ENCODE results near the gene BATF3.
A peak's percentile ranks its signal among the peaks of the same experiment; 100 is the strongest.
"Not testable (repeated sequence)": the region's sequence is repeated elsewhere in the genome, so short reads cannot be mapped to it uniquely, and the experiment has no call there.

BATF3 gene, protein sequence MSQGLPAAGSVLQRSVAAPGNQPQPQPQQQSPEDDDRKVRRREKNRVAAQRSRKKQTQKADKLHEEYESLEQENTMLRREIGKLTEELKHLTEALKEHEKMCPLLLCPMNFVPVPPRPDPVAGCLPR

GRCh38 chr1:212699625-212700222 lies at the start of gene BATF3:
Gene BATF3, minus strand, starts transcription at chr1:212699840. Its CDS starts 78 bp downstream, at chr1:212699762.
- Histone ChIP-seq H3K9me3 (ENCODE audit: control insufficient read depth, insufficient read depth, low read length) (no peaks in the 10 kb centered on the region), H3K4me3 (ENCODE audit: low read depth, low read length) (peak within 1 kb of the TSS; percentile 54), H3K4me1 (ENCODE audit: control insufficient read depth, insufficient read depth, low read length) (no peaks in the 10 kb centered on the region), H3K9ac (ENCODE audit: low read depth, low read length) (no peak within 1 kb of the TSS), H3K36me3 (ENCODE audit: control insufficient read depth, insufficient read depth, low read length) (no peaks in the 10 kb centered on the region), H3K27me3 (ENCODE audit: control insufficient read depth, insufficient read depth, low read length) (peaks cover 77% of the 10 kb centered on the region)

DNA sequence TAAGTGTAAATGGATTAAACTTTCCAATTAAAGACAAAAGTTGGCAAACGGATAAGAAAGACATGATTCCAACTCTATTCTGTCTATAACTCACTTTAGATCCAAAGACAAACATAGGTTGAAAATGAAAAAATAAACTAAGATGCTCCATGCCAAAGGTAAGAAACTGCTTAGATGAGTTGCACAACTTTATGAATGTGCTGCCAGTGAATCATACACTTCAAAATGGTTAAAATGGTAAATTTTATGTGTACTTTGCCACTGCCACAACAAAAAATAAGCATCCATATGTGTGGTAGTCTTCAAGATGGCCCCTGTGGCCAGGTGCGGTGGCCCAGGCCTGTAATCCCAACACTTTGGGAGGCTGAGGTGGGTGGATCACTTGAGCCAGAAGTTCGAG lies 46.9 kb upstream of the BATF3 start:
- no peaks in the 10 kb centered on the region for H3K9me3 ChIP-seq (ENCODE audit: control insufficient read depth, insufficient read depth, low read length)
- H3K4me3 ChIP-seq (ENCODE audit: low read depth, low read length) = no peak overlapping the region
- no peak overlapping the region for H3K9ac ChIP-seq (ENCODE audit: low read depth, low read length)
- peaks cover 3% of the 10 kb centered on the region for H3K4me1 ChIP-seq (ENCODE audit: control insufficient read depth, insufficient read depth, low read length)
- H3K36me3 ChIP-seq (ENCODE audit: control insufficient read depth, insufficient read depth, low read length) = no peaks in the 10 kb centered on the region
- no peaks in the 10 kb centered on the region for H3K27me3 ChIP-seq (ENCODE audit: control insufficient read depth, insufficient read depth, low read length)

GRCh38 chr1:212745303-212745702 lies 45.7 kb upstream of the BATF3 start:
- no peaks in the 10 kb centered on the region for H3K27me3 ChIP-seq (ENCODE audit: control insufficient read depth, insufficient read depth, low read length)
- no peaks in the 10 kb centered on the region for H3K36me3 ChIP-seq (ENCODE audit: control insufficient read depth, insufficient read depth, low read length)
- peaks cover 3% of the 10 kb centered on the region for H3K4me1 ChIP-seq (ENCODE audit: control insufficient read depth, insufficient read depth, low read length)
- H3K9me3 ChIP-seq (ENCODE audit: control insufficient read depth, insufficient read depth, low read length) = no peaks in the 10 kb centered on the region
- no peak overlapping the region for H3K9ac ChIP-seq (ENCODE audit: low read depth, low read length)
- H3K4me3 ChIP-seq (ENCODE audit: low read depth, low read length) = no peak overlapping the region

DNA sequence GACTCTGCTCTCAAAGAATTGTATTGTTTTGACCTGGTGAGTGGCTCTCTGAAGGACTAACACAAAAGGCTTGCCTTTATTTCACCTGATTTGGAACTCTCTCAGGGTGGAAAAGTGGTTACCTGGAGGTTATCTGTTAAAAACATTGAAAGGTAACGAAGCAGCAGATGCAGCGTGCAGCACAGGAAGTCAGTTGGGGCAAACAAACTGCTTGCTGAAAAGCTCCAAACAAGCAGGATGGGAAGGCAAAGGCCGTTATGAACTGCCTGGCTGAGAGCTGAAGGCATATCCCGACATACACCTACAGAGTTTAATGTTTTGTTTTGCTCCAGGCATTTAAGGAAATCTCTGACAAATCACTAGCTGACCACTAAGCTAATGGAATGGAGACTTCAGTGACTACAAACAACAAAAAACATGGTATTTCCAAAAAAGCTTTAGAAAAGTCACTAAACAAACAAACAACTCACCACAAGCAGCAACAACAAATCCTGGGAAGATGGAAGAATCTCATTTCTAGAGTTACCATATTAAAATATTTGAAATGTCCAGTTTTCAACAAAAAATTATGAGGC lies 44.3 kb upstream of the BATF3 start:
- Histone ChIP-seq H3K36me3 (ENCODE audit: control insufficient read depth, insufficient read depth, low read length) (no peaks in the 10 kb centered on the region), H3K27me3 (ENCODE audit: control insufficient read depth, insufficient read depth, low read length) (no peaks in the 10 kb centered on the region), H3K4me3 (ENCODE audit: low read depth, low read length) (no peak overlapping the region), H3K4me1 (ENCODE audit: control insufficient read depth, insufficient read depth, low read length) (no peaks in the 10 kb centered on the region), H3K9ac (ENCODE audit: low read depth, low read length) (no peak overlapping the region), H3K9me3 (ENCODE audit: control insufficient read depth, insufficient read depth, low read length) (no peaks in the 10 kb centered on the region)

- H3K27me3 ChIP-seq (ENCODE audit: control insufficient read depth, insufficient read depth, low read length) = no peaks in the 10 kb centered on the region
- H3K4me1 ChIP-seq (ENCODE audit: control insufficient read depth, insufficient read depth, low read length) = no peaks in the 10 kb centered on the region
- H3K36me3 ChIP-seq (ENCODE audit: control insufficient read depth, insufficient read depth, low read length) = no peaks in the 10 kb centered on the region
- H3K9me3 ChIP-seq (ENCODE audit: control insufficient read depth, insufficient read depth, low read length) = no peaks in the 10 kb centered on the region
- H3K4me3 ChIP-seq (ENCODE audit: low read depth, low read length) = no peak overlapping the region
- H3K9ac ChIP-seq (ENCODE audit: low read depth, low read length) = no peak overlapping the region
Observed at GRCh38 chr1:212738330-212738729, 38.7 kb upstream of the BATF3 start.

GRCh38 chr1:212737559-212737958 lies 37.9 kb upstream of the BATF3 start:
- Histone ChIP-seq H3K27me3 (ENCODE audit: control insufficient read depth, insufficient read depth, low read length) (no peaks in the 10 kb centered on the region), H3K9me3 (ENCODE audit: control insufficient read depth, insufficient read depth, low read length) (no peaks in the 10 kb centered on the region), H3K9ac (ENCODE audit: low read depth, low read length) (no peak overlapping the region), H3K36me3 (ENCODE audit: control insufficient read depth, insufficient read depth, low read length) (no peaks in the 10 kb centered on the region), H3K4me3 (ENCODE audit: low read depth, low read length) (no peak overlapping the region), H3K4me1 (ENCODE audit: control insufficient read depth, insufficient read depth, low read length) (no peaks in the 10 kb centered on the region)

DNA sequence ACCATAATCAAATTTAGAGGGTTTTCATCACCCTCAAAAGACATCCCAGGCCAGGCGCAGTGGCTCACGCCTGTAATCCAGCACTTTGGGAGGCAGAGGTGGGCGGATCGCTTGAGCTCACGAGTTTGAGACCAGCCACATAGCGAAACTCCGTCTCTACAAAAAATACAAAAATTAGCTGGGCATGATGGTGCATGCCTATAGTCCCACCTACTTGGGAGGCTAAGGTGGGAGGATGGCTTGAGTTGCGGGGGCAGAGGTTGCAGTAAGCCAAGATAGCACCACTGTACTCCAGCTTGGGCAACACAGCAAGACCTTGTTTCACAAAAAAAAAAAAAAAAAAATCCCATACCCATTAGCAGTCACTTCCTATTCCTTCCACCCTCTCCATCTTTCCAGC lies 33.5 kb upstream of the BATF3 start:
- H3K36me3 ChIP-seq (ENCODE audit: control insufficient read depth, insufficient read depth, low read length) = no peaks in the 10 kb centered on the region
- H3K4me1 ChIP-seq (ENCODE audit: control insufficient read depth, insufficient read depth, low read length) = no peaks in the 10 kb centered on the region
- H3K9ac ChIP-seq (ENCODE audit: low read depth, low read length) = no peak overlapping the region
- H3K9me3 ChIP-seq (ENCODE audit: control insufficient read depth, insufficient read depth, low read length) = no peaks in the 10 kb centered on the region
- H3K27me3 ChIP-seq (ENCODE audit: control insufficient read depth, insufficient read depth, low read length) = no peaks in the 10 kb centered on the region
- no peak overlapping the region for H3K4me3 ChIP-seq (ENCODE audit: low read depth, low read length)

- Histone ChIP-seq H3K4me3 (ENCODE audit: low read depth, low read length) (no peak overlapping the region), H3K9ac (ENCODE audit: low read depth, low read length) (no peak overlapping the region), H3K4me1 (ENCODE audit: control insufficient read depth, insufficient read depth, low read length) (no peaks in the 10 kb centered on the region), H3K9me3 (ENCODE audit: control insufficient read depth, insufficient read depth, low read length) (no peaks in the 10 kb centered on the region), H3K36me3 (ENCODE audit: control insufficient read depth, insufficient read depth, low read length) (peaks cover under 1% of the 10 kb centered on the region), H3K27me3 (ENCODE audit: control insufficient read depth, insufficient read depth, low read length) (no peaks in the 10 kb centered on the region)
Observed at GRCh38 chr1:212731630-212732029, 32.0 kb upstream of the BATF3 start.

- no peak overlapping the region for H3K9ac ChIP-seq (ENCODE audit: low read depth, low read length)
- no peaks in the 10 kb centered on the region for H3K27me3 ChIP-seq (ENCODE audit: control insufficient read depth, insufficient read depth, low read length)
- no peaks in the 10 kb centered on the region for H3K4me1 ChIP-seq (ENCODE audit: control insufficient read depth, insufficient read depth, low read length)
- peaks cover 2% of the 10 kb centered on the region for H3K36me3 ChIP-seq (ENCODE audit: control insufficient read depth, insufficient read depth, low read length)
- H3K4me3 ChIP-seq (ENCODE audit: low read depth, low read length) = no peak overlapping the region
- H3K9me3 ChIP-seq (ENCODE audit: control insufficient read depth, insufficient read depth, low read length) = peaks cover 4% of the 10 kb centered on the region
Observed at GRCh38 chr1:212728606-212729005, 29.0 kb upstream of the BATF3 start.

DNA sequence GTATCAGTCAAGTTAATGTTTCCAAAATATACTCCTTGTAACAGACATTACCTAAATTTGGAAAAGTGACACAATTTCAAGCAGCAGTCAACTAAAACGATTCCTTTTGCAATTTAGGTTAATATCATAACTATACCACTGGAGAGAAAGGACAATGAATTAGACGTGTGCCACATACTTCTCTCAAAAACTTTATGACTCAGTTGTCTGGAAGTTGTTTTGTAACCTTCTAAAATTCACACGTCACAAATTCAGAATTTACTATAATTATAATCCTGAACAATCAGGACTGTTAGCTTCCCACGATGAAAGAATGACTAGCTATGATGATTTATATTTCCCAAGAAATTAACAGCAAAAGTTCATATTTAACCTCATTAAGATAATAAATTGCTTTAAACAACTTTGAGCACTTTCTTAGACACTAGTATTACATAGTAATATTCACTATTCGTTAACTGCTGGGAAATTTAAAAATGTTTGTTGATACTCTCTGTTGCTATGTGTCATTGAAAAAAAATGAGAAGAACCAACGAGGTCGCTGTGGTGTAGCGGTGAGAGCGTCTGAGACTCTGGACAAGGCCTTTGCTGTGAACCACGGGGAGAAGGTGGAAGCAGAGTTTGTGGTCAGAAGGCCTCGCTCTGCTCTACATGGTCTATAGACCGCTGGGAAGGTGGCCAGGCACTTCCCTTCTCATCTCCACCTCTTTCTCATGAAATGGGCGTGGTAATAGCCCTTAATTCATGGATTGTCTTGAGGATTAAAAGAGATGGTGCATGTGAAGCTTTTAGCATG lies 27.9 kb upstream of the BATF3 start:
- Histone ChIP-seq H3K27me3 (ENCODE audit: control insufficient read depth, insufficient read depth, low read length) (no peaks in the 10 kb centered on the region), H3K9me3 (ENCODE audit: control insufficient read depth, insufficient read depth, low read length) (peaks cover 4% of the 10 kb centered on the region), H3K4me3 (ENCODE audit: low read depth, low read length) (no peak overlapping the region), H3K9ac (ENCODE audit: low read depth, low read length) (no peak overlapping the region), H3K4me1 (ENCODE audit: control insufficient read depth, insufficient read depth, low read length) (no peaks in the 10 kb centered on the region), H3K36me3 (ENCODE audit: control insufficient read depth, insufficient read depth, low read length) (peaks cover 2% of the 10 kb centered on the region)

- not testable (repeated sequence) for H3K4me1 ChIP-seq (ENCODE audit: control insufficient read depth, insufficient read depth, low read length); H3K9me3 ChIP-seq (ENCODE audit: control insufficient read depth, insufficient read depth, low read length); H3K9ac ChIP-seq (ENCODE audit: low read depth, low read length); H3K36me3 ChIP-seq (ENCODE audit: control insufficient read depth, insufficient read depth, low read length); H3K4me3 ChIP-seq (ENCODE audit: low read depth, low read length); H3K27me3 ChIP-seq (ENCODE audit: control insufficient read depth, insufficient read depth, low read length)
Observed at GRCh38 chr1:212724679-212725078, 25.0 kb upstream of the BATF3 start.
